ENCODE measurements around the gene MYL9.

GRCh38 chr20:36576081-36576445 lies 34.7 kb downstream of the MYL9 start:
- no peak for TF ChIP-seq CTCF (IDR thresholded peaks at IDR 0.05)
- TF ChIP-seq POLR2A (IDR thresholded peaks at IDR 0.05): no peak

Measured in Peyer's patch (tissue), 4 donors.